SK-MEL-5 (cell line): ENCODE results near the gene GCK. TPM values are rescaled to one million over a fixed set of nuclear protein-coding genes. Genes with fewer than 3 reads are reported as not detected.

ENCODE experiments used
- DNase-seq: peaks from one replicate; pipeline ENCODE4 v3.0.0-alpha.2; 2016; ENCODE audit warnings: low read depth, low spot score
- in situ Hi-C: cut with HindIII; loops from 2 replicates; pipeline ENCODE4 v1.10.0; 2016; ENCODE audit warnings: low sequenced_read_pairs, high pct_unique_total_duplicates, low pct_unique_long_range_greater_than_20kb
- polyA plus RNA-seq, 2 experiments: library from polyadenylated mRNA; depleted of rRNA; stranded (reverse); fragments of >200 nt; gene quantifications; 2 replicates each; pipeline ENCODE4 v1.2.3, GENCODE V29; 2015
- total RNA-seq: library from RNA; depleted of rRNA; stranded (reverse); fragments of >200 nt; shearing (Covaris generic); gene quantifications from 2 replicates; pipeline ENCODE4 v1.2.3, GENCODE V29; 2014; rRNA removed

The GCK gene
- not detected in 2 replicates for total RNA-seq
- polyA plus RNA-seq (2015; cell fraction: cytosol; rRNA removed) = not detected in 2 replicates
- not detected in 2 replicates for polyA plus RNA-seq (2015; cell fraction: nucleus; rRNA removed)

DNA sequence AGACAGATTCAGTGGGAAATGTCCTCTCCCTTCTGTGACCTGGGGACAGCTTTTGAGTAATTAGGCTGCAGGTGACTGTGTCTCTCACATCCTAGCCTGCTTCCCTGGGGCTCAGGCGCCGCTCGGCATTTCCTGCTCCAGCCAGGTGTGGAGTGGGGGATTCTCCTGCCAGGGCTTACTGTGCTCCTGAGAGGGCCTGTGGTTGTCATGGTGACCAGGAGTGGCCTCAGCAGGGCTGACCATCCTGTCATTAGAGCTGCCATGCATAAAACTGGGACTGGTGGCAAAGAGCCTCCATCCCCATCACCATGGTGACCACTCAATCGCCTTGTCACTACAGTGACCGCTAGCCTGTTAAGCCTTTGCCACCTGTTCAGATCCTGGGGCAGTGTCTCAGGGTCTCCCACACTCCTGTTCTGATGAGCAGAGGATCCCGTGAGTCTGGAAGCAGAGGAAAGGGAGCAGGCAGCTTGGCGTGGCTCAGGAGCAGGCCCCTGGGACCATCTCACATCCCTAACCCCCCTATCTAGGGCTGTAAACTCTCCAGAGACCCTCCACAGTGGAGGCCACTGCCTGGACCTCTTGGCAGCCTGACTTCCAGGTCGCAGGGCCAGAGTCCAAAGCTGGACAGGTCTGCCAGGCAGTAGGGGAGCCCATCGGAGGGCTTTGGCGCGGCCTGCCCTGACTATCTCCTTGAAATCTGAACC is at the start of gene GCK:
GCK (minus strand) TSS at position 154 of the 707 bp plus-strand sequence. CDS start 486 bp downstream, outside the sequence.
- in situ Hi-C loops = no loop called here
- DNase-seq = no peak

DNA sequence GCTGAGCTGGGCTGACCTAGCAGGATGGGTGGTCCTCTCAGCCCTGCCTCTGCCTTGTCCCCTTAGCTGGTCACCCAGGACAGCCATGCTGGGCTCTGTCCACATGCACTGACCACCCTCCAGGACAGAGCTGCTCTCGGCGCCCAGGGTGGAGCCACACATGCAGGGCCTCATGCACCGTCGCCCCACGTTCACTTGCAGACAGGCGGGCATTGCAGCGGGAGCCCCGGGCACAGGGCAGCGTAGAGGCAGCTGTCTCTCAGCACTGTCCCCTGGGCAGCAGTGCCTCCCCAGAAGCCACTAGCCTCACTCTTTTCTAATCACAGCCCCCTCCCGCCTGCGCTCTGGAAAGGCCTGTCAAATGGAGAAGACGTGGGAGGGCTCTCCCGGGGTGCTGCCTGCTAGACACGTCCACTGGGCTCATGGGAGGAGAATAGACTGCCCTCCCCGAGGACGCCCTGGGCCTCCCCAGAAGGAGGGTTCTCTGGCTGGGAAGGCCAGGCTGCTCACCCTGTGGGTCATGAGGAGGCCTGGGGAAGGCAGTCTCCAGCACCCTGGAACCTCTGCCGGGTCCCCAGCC is 49.0 kb upstream of the GCK start:
- in situ Hi-C loops = no loop called here
- no peak for DNase-seq

DNA sequence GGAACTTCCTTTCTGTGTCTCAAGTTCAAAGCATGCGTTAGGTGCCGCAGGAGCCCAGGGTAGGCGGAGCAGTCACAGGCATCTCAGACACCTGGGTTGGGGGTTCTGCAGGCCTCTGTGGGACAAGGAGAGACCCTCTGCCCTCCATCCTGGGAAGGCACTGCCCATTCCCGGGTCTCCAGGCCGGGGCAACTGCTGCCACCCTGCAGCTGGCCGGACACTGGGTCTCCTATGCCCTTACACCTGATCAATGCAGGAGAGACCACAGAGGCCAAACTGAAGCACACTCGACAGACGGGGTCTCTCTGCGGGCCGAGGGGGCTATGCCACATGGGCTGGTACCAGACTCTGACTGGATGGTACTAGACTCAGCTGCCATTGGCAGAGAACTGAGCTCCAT is 48.5 kb upstream of the GCK start:
- in situ Hi-C loops = no loop called here
- DNase-seq = no peak

DNA sequence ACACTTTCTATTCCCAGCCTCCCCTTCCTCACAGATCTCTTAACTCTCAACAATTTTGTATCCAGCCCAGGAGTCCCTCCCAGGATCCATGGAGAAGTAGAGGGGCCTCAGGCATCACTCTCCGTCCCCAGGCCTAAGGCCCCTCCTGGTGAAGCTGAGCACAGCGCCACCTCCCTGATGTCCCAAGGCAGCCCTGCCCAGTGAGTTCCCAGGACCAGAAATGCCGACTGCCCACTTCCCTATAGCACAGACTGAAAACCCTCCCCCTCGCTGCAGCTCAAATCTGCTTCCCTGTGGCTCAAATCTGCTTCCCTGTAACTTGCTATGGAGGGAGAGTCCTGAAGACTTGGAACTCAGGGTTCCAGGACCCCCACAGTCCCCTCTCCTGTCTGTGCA is 47.1 kb upstream of the GCK start:
- peak; percentile 38 for DNase-seq
- in situ Hi-C loops = no loop called here

DNA sequence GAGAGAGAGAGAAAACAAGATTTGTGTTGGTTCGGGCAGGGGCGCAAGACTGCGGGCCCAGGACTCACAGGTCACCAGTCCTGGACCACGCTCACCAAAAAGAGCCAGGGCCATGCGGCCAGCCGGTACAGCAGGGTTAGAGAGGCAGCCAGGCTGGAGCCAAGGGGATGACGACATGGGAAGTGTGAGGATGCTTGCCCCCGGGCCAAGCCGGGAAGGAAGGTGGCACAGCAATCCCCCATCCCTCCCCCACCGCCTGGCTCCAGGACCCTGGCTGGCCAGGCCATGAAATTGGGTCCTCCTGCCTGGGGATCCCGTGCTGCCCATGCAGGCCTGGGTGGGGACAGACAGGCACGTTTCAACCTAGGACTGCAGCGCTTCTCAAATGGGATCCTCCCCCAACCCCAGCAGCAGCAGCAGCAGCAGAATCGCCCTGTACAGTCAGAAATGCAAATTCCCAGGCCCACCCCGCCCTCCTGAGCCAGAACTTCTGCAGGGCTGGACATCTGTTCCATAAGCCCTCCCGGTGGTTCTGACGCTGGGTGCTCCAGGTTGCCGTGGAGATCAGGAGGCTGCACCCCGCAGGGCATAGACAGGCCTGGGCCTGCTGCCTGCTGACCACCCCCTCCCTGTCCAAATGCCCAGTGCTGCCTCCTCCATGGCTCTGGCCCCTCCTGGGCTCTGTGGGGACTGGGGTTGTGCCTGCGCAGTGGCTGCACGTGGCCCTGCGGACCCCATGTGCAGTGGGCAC is 46.5 kb upstream of the GCK start:
- DNase-seq = no peak
- in situ Hi-C loops = no loop called here

DNA sequence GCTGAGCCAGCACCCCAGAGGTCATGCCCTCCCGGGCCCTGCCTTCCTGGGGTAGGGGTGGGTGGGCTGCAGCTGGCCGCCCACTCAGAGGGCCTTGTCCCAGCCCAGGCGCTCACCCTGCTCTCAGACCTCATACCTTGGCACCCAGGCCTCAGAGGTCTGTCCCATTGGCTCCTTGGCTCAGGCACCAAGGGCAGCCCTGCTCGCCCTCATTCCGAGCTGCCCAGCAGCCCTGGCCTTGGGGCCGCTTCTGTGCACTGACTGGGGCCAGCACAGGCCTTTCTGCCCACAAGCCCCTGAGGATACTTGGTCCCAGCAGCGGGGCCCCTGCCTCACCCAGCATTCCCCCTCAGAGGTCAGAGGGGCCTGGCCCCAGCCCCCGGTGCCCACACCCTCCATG is 45.8 kb upstream of the GCK start:
- in situ Hi-C loops = no loop called here
- DNase-seq = no peak

DNA sequence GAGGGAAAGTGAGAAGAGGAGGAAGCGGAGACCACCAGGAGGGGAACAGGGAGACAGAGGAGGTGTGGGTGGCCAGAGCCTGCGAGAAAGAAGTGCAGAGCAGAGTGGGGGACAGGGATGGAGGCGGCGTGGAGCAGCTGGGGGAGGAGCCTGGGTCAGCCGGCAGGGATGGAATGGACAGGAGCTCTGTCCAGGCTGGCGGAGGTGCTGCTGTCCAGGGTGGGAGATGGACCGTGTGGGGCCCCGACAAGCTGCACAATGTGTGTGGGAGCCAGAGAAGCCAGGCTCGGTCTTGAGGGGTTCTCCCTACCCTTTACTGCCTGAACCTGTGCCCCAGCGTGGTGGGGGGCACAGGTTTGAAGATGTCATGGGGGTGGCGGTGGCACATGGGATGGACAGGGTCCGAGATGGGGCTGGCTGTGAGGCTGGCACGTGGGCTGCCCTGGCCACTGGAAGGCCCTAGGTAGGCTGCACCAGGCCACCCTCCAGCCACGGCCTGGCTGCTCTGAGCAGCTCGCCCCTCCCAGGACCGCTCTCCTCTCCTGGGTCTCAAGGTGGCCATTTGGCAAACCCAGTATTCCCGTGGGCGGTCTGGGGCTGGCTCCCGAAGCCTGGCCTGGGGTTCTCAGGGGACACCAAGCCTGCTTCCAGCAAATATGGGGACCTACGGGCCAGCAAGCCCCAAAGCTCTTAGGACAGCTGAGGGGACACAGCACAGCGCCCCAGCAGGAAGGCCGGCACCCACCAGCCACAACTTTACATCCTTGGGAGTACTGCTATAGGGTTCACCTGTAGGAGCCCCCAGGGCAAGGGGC is 43.9 kb upstream of the GCK start:
- in situ Hi-C loops = no loop called here
- DNase-seq = no peak

DNA sequence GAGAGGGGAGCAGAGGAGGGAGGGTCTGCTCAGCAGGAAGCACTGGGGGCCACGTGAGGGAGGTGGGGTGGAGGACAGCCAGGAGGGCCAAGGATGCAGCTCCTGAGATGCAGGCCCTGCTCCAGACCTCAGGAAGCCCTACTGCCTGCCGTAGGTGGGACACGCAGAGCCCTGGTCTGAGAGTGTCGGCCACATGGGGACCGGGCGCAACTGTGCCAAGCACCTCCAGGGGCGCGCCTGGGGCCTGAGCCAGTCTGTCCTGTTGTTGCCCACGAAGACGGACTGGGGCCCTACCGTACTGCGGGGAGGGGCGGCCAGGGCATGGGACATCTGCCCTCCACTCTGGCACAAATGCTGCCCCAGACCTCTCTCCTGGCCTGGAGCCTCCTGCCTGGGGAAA is 43.2 kb upstream of the GCK start:
- DNase-seq = no peak
- in situ Hi-C loops = no loop called here

DNA sequence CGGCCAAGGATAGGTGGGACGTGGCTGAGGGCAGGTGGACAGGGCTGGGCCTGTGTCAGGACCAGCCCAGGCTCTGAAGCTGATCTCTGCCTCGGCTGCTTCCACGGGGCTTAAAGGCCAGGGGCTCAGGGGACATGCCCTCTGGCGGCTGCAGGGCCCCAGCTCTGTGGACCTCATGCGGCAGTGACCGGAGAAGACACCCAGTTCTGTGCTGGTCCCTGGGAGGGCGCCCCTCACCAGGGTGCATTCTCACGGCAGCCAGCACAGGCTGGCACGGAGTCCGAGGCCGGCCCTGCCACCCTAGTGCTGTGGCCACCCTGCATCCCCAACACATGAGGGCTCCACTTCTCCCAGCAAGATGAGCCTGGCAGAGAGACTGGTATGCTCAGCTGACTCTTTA is 41.8 kb upstream of the GCK start:
- in situ Hi-C loops = no loop called here
- DNase-seq = no peak

DNA sequence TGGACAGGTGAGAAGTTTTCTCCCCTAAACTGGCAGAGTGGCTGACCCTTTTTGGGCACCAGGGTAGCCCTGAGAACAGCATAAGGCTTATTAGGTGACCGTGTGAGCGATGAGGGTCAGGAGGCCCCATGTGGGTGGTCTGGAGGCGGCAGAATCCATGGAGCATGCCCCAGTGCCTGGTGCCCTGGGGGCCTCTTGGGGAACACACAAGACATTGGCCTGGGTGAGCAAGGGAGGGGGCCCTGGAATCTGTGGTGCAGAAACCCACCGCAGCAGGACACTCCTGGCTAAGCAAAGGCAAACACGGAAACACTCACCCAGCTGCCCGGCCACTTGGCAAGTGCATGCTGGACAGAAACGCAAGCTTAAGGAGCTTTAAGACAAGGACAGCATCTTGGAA is 41.0 kb upstream of the GCK start:
- DNase-seq = no peak
- in situ Hi-C loops = no loop called here

DNA sequence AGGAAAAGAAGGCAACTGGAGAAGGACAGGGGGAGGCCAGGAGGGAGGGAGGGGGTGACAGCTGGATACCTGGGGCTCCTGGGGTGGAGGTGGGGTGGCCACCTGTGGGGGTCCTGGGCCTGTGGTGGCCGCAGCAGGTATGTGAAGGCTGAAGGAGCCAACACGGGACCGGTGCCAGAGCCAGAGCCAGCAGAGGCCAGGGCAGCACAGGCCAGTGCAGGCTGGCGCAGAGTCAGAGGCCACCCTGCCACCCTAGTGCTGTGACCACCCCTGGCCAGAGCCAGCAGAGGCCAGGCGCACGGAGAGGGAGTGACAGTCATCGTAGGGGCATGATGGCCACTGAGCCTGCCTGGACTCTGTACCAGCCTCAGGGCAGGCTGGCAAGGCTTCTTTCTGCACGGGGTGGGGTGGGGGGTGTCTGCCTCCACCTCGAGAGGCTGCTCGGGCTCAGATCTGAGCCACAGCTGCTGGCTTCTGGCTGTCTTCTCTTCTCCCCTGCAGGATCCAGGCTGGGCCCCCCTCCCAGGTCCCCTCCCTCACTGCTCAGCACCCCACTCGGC is 40.4 kb upstream of the GCK start:
- in situ Hi-C loops = no loop called here

DNA sequence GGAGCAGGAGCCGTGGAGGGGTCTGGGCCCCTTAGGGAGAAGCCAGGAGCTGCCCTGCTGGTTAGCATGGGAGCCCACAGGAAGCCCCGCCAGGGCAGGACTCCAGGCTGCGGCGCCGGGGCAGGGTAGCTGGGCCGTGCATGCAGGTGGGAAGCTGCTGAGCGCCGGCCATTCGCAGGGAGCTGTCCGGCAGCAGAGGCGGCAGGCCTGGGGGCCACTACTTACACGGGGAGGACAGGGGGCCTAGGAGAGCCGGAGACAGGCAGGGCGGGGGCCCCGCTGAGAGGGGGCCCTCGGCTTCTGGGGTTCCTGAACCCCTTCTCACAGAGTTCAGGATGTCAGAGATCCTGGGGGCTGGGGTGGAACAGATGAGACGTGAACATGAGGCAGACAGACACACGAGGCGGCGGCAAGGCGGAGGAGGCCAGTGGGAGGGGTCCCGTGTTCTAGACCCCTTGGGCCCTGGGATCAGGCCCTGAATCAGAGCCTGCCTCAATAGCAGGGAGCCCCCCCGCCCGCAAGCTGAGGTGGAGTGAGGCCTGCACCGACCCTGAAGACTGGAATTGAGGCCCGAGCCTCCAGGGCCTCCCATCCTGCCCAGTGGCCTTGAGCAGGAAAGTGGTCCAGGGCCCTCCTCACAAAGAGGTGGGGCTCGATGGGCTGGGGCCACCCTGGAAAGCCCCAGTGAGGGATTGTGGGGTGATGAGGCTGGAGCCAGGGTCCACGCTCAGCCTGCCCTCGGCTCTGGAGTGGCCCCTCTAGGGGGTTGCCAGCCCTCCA is 39.5 kb upstream of the GCK start:
- in situ Hi-C loops = no loop called here
- no peak for DNase-seq

More for the DNA sequence above, 40.4 kb upstream of the GCK start:
- no peak for DNase-seq

DNA sequence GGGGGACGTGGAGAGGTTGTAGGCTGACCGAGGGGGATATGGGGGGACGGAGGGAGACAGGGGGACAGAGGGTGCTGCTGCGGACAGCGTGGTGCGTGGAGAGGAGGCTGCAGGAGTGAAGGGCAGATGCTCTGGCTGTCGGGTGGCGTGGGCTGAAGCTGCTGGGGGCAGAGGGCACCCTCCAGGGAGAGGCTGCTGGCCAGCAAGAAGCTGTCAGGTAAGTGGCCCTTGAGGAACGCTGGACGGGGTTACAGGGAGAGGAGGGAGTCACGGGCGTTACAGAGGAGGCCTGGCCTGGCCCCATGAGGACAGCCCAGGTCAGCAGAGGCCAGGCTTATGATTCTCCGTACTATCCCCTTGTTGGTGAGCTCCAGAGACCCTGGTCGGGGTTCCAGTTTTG is 38.7 kb upstream of the GCK start:
- in situ Hi-C loops = no loop called here

DNA sequence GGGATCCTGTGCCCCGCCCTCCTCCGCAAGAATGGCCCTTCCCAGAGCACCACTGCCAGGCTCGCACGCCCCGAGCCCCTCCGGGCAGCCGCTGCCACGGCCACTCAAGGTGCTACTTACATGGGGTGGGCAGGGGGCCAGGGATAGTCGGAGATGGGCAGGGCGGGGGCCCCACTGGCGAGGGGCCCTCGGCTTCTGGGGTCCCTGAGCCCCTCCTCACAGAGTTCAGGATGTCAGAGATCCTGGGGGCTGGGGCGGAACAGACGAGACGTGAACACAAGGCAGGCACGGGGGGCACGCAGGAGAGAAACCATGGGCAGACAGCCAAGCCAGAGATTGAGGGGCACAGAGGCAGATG is 37.1 kb upstream of the GCK start:
- in situ Hi-C loops = no loop called here
- DNase-seq = no peak

More for the DNA sequence above, 38.7 kb upstream of the GCK start:
- no peak for DNase-seq

DNA sequence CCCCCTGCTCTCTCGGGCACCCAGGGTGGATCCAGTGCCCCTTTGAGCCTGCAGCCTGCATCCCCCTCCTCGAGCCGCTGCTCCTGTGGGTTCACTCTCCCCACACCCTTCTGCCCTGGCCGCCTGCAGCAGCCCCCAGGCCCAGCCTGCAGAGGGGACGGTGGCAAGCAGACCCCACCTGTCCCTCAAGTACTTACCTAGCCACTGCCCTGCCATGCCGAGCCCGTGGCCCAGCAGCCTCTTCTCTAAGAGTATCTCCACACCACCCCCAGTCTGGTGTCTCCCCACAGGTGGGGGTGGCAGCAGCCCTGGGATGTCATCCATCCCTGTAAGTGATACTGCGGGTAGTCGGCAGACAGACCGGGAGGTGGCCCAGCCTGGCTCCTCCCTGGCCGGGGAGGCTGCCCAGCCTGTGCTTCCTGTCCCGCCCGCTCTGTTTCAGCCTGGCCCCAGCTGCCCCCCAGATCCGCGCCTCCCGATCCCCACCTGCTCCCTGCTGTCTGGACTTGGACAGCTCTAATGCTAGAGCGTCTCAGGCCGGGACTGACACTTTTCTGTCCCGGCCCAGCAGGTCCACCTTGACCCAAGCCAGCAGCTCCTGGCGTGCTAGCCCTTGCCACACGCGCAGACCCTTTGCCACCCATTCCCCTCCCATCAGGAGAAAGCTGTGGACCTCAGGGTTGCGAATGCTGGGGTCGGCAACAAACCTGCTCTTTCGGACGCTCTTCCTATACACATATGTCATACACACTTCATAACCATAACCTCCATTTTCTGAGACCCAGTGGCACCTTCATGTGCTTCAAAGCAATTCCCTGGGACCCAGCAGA is 36.5 kb upstream of the GCK start:
- no peak for DNase-seq

DNA sequence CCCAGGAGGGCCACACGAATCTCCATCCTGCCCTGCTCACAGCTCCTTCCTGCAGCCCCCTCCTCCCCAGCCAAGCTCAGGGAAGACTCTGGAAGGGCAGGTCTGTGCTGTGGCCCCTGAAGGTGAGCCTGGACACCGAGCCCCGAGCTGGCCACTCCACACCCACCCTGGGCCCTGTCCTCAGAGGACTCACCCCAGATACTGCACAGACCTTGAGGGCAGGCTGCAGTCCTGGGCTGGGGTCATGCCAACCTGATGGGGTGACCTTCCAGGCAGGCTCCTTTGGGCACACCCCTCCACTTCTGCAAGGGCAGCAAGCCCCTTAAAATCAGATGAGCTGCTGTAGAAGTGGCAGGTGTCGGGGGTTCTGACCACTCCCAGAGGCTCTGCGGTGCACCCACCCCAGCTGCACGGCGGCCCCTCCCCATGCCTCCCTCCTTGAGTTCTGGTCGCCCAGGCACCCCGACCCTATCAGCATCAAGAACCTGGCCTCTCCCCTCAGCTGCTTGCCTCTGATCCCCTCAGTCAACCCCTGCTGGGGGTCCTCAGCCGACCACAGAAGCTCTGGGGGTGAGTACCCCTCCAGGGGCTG is 35.8 kb upstream of the GCK start:
- DNase-seq = no peak
- in situ Hi-C loops = loop anchor here (25.0 kb wide), 1 partner anchor 138 kb away; the partner anchor contains the start of gene POLM

More for the DNA sequence above, 36.5 kb upstream of the GCK start:
- in situ Hi-C loops = no loop called here
